Measurements from ENCODE around the gene PRKD3.
"Not testable (repeated sequence)": the region's sequence is repeated elsewhere in the genome, so short reads cannot be mapped to it uniquely, and the experiment has no call there.

Gene PRKD3

DNA sequence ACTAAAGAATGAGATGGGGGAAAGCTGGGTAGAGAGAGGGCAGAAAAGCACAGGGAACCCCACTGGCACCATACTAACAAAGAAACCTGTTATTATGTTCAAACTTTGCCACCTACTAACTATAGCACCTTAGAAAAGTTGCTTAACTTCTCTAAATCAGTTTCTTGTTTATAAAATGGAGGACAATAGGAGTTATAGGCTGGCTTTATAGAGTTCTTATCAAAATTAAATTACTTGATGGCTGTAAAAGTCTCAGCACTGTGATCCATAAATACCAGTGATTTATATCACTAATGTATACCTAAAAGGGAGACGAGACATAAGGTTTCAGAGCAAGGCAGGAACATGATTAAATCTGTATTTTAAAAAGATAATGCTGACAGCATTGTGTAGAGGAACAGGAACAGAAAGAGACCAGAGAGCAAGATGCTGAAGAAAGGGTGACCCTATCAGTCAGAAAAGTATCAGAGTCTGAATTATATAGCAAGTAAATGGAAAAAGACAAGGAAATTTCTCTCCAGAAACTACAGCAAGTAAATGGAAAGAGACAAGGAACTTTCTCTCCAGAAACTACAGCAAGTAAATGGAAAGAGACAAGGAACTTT lies 29.1 kb downstream of the PRKD3 start:
- in situ Hi-C loops (cut with MboI; ENCODE audit: low pct_unique_long_range_greater_than_20kb, low sequenced_read_pairs, unreplicated experiment), result no loop called here
- TF ChIP-seq, protein P1, sequence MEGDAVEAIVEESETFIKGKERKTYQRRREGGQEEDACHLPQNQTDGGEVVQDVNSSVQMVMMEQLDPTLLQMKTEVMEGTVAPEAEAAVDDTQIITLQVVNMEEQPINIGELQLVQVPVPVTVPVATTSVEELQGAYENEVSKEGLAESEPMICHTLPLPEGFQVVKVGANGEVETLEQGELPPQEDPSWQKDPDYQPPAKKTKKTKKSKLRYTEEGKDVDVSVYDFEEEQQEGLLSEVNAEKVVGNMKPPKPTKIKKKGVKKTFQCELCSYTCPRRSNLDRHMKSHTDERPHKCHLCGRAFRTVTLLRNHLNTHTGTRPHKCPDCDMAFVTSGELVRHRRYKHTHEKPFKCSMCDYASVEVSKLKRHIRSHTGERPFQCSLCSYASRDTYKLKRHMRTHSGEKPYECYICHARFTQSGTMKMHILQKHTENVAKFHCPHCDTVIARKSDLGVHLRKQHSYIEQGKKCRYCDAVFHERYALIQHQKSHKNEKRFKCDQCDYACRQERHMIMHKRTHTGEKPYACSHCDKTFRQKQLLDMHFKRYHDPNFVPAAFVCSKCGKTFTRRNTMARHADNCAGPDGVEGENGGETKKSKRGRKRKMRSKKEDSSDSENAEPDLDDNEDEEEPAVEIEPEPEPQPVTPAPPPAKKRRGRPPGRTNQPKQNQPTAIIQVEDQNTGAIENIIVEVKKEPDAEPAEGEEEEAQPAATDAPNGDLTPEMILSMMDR (IDR thresholded peaks at IDR 0.05; ENCODE audit: extremely low read depth, insufficient read depth, missing control alignments), result no peak
- DNase-seq (ENCODE audit: low spot score), result no peak

DNA sequence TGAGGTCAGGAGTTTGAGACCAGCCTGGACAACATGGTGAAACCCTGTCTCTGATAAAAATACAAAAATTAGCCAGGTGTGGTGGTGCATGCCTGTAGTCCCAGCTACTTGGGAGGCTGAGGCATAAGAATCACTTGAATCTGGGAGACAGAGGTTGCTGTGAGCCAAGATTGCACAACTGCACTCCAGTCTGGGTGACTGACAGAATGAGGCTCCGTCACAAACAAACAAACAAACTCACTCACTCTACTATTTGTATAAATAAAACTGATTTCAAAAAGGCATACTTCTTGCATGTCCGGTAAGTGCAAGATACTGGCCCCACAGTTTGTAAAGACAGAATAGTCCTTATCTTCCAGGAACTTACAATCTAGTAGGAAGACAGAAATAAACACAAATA lies 29.8 kb downstream of the PRKD3 start:
- in situ Hi-C loops (cut with MboI; ENCODE audit: low pct_unique_long_range_greater_than_20kb, low sequenced_read_pairs, unreplicated experiment); DNase-seq (ENCODE audit: low spot score): not testable (repeated sequence)

DNA sequence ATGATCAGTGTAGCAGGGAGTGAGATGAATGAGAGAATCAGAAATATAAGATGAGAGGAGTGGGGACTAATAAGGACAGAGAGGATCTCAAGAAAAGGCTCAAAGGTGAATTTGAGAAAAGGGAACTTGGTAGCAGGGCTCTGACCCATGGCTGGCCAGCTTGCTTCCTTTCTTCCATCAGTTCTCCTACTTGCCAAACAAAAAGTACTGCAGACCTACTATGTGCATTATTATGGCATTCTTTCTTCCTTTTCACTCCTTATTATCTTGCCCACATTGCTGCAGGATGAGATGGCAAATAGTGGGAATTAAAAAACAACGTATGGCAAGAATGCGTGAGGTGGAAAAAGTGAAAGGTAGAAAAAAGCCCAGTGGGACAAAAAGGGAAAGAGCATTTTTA lies 33.0 kb downstream of the PRKD3 start:
- TF ChIP-seq, protein P1 (IDR thresholded peaks at IDR 0.05; ENCODE audit: extremely low read depth, insufficient read depth, missing control alignments), result no peak
- DNase-seq (ENCODE audit: low spot score), result no peak
- in situ Hi-C loops (cut with MboI; ENCODE audit: low pct_unique_long_range_greater_than_20kb, low sequenced_read_pairs, unreplicated experiment), result no loop called here

GRCh38 chr2:37287966-37288365 lies 36.7 kb downstream of the PRKD3 start:
- TF ChIP-seq, protein P1 (IDR thresholded peaks at IDR 0.05; ENCODE audit: extremely low read depth, insufficient read depth, missing control alignments), result peak; percentile 45
- in situ Hi-C loops (cut with MboI; ENCODE audit: low pct_unique_long_range_greater_than_20kb, low sequenced_read_pairs, unreplicated experiment), result no loop called here
- peak; percentile 35 for DNase-seq (ENCODE audit: low spot score)

DNA sequence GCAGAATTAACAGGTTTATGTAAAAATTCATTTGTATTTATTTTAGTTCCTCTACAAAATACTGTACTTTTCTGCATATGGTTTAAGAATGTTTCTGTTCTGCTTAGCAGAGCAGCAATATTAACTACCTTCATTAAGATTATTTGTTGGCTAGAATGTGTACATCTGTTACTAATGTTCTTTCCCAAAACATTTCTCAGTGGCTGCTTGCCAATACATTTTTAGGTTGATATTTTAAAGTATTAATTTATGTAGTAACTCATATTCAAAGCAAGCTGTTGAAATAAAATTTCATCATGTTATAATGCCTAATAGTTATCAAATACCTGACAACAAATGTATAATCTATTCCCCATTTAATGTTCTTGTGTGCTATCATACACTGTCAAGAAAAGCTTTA lies 40.3 kb downstream of the PRKD3 start:
- in situ Hi-C loops (cut with MboI; ENCODE audit: low pct_unique_long_range_greater_than_20kb, low sequenced_read_pairs, unreplicated experiment), result no loop called here
- TF ChIP-seq, protein P1 (IDR thresholded peaks at IDR 0.05; ENCODE audit: extremely low read depth, insufficient read depth, missing control alignments), result no peak

GRCh38 chr2:37283207-37283606 lies 41.4 kb downstream of the PRKD3 start:
- DNase-seq (ENCODE audit: low spot score), result no peak

More for the DNA sequence above, 40.3 kb downstream of the PRKD3 start:
- DNase-seq (ENCODE audit: low spot score), result no peak

DNA sequence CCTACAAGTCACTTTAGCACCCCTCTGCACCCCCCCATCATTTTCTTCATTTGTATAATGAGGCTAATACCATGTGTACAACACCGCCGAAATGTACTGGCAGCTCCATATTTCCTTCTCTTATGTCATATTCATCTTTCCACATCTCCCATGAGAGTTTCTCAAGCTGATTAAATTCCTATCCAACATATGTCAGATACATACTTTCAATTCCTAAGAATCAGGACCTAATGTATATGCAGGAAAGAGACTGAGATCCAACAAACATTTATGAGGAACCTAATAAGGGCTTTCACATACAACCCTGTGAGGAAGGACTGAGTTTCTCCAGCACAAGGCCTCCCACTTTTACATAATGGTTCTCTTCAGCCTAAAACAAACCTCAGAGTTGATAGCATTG lies 41.9 kb downstream of the PRKD3 start:
- in situ Hi-C loops (cut with MboI; ENCODE audit: low pct_unique_long_range_greater_than_20kb, low sequenced_read_pairs, unreplicated experiment), result no loop called here
- TF ChIP-seq, protein P1 (IDR thresholded peaks at IDR 0.05; ENCODE audit: extremely low read depth, insufficient read depth, missing control alignments), result no peak
- no peak for DNase-seq (ENCODE audit: low spot score)

More at GRCh38 chr2:37283207-37283606, 41.4 kb downstream of the PRKD3 start:
- in situ Hi-C loops (cut with MboI; ENCODE audit: low pct_unique_long_range_greater_than_20kb, low sequenced_read_pairs, unreplicated experiment), result no loop called here
- TF ChIP-seq, protein P1 (IDR thresholded peaks at IDR 0.05; ENCODE audit: extremely low read depth, insufficient read depth, missing control alignments), result no peak
